ENCODE measurements around the gene HOOK1.

- TF ChIP-seq SIN3A (IDR thresholded peaks at IDR 0.05; ENCODE audit: borderline replicate concordance, insufficient read depth, low read length) (no peak), TAF1 (IDR thresholded peaks at IDR 0.05; ENCODE audit: borderline replicate concordance, insufficient read depth, low read length) (no peak)
Measured at GRCh38 chr1:59788825-59789224, 25.9 kb upstream of the HOOK1 start.

Measured in PFSK-1 (cell line).